CD4-positive, alpha-beta T cell treated with Interleukin-21 for 1 hour (primary cell): ENCODE results near the gene NPM1.
"Not testable (repeated sequence)": the region's sequence is repeated elsewhere in the genome, so short reads cannot be mapped to it uniquely, and the experiment has no call there.

Experiments used
- DNase-seq: peaks from one replicate; pipeline ENCODE4 v3.0.0-alpha.2; 2020

NPM1 gene

GRCh38 chr5:171387345-171387969 lies at the start of gene NPM1:
Gene NPM1 (plus strand): TSS chr5:171387849. CDS start chr5:171387949, 100 bp downstream.
- peak; percentile 98 for DNase-seq

- no peak for DNase-seq
Measured at GRCh38 chr5:171340042-171340441, 47.6 kb upstream of the NPM1 start.

- DNase-seq: no peak
Measured at GRCh38 chr5:171340491-171340890, 47.2 kb upstream of the NPM1 start.

GRCh38 chr5:171342362-171343111 lies 45.1 kb upstream of the NPM1 start:
- peak; percentile 45 for DNase-seq

- no peak for DNase-seq
Measured at GRCh38 chr5:171344936-171345608, 42.6 kb upstream of the NPM1 start.

GRCh38 chr5:171351536-171352073 lies 36.0 kb upstream of the NPM1 start:
- DNase-seq: no peak

- DNase-seq: peak; percentile 40
Measured at GRCh38 chr5:171355302-171355724, 32.3 kb upstream of the NPM1 start.

- no peak for DNase-seq
Measured at GRCh38 chr5:171357843-171358242, 29.8 kb upstream of the NPM1 start.

- DNase-seq: not testable (repeated sequence)
Measured at GRCh38 chr5:171361151-171361550, 26.5 kb upstream of the NPM1 start.

- DNase-seq: not testable (repeated sequence)
Measured at GRCh38 chr5:171363249-171363648, 24.4 kb upstream of the NPM1 start.

GRCh38 chr5:171363846-171364245 lies 23.8 kb upstream of the NPM1 start:
- DNase-seq: no peak

GRCh38 chr5:171365351-171365750 lies 22.3 kb upstream of the NPM1 start:
- DNase-seq: no peak

- no peak for DNase-seq
Measured at GRCh38 chr5:171366645-171367044, 21.0 kb upstream of the NPM1 start.

GRCh38 chr5:171367424-171368370 lies 20.0 kb upstream of the NPM1 start:
- no peak for DNase-seq

- no peak for DNase-seq
Measured at GRCh38 chr5:171369056-171369455, 18.6 kb upstream of the NPM1 start.

- DNase-seq: no peak
Measured at GRCh38 chr5:171369898-171370297, 17.8 kb upstream of the NPM1 start.

- DNase-seq: not testable (repeated sequence)
Measured at GRCh38 chr5:171370881-171371280, 16.8 kb upstream of the NPM1 start.

GRCh38 chr5:171371326-171371725 lies 16.3 kb upstream of the NPM1 start:
- no peak for DNase-seq

- DNase-seq: no peak
Measured at GRCh38 chr5:171379961-171380360, 7.7 kb upstream of the NPM1 start.

- not testable (repeated sequence) for DNase-seq
Measured at GRCh38 chr5:171384416-171384815, 3.2 kb upstream of the NPM1 start.

GRCh38 chr5:171384999-171385398 lies 2.6 kb upstream of the NPM1 start:
- not testable (repeated sequence) for DNase-seq

GRCh38 chr5:171386006-171386671 lies 1.5 kb upstream of the NPM1 start:
- no peak for DNase-seq
